Mononuclear cell (primary cell): ENCODE measurements around the gene PEX5L. TPM values are rescaled to one million over a fixed set of nuclear protein-coding genes. Genes with fewer than 3 reads are reported as not detected.
"Not testable (repeated sequence)": the region's sequence is repeated elsewhere in the genome, so short reads cannot be mapped to it uniquely, and the experiment has no call there.

Experiments
- H3K27me3 ChIP-seq: 2 replicates; pipeline ENCODE4 v1.6.0; 2011; ENCODE audit warnings: low read length, control low read depth; ENCODE audit not compliant: insufficient read depth
- H3K4me1 ChIP-seq: 2 replicates; pipeline ENCODE4 v1.5.1; 2011; ENCODE audit warnings: mild to moderate bottlenecking, low read length, control low read depth; ENCODE audit not compliant: insufficient read depth
- H3K4me3 ChIP-seq: 2 replicates; pipeline ENCODE4 v1.5.1; 2011; ENCODE audit warnings: mild to moderate bottlenecking, low read length, moderate library complexity
- H3K9me3 ChIP-seq: 2 replicates; pipeline ENCODE4 v1.5.1; 2011; ENCODE audit warnings: low read depth, mild to moderate bottlenecking, control low read depth, low read length
- total RNA-seq: library from RNA; depleted of rRNA; stranded (reverse); fragments of >200 nt; gene quantifications from one replicate; pipeline ENCODE4 v1.2.3, GENCODE V29; 2012

PEX5L gene
- total RNA-seq, 1 donor = not detected

- Histone ChIP-seq H3K27me3 (no peaks in the 10 kb centered on the region), H3K9me3 (no peaks in the 10 kb centered on the region), H3K4me1 (no peaks in the 10 kb centered on the region), H3K4me3 (no peak overlapping the region)
Observed at GRCh38 chr3:179791793-179792192, 244.9 kb downstream of the PEX5L start.

GRCh38 chr3:179788996-179789395, 247.7 kb downstream of the PEX5L start:
- Histone ChIP-seq H3K4me1 (no peaks in the 10 kb centered on the region), H3K27me3 (no peaks in the 10 kb centered on the region), H3K9me3 (no peaks in the 10 kb centered on the region), H3K4me3 (no peak overlapping the region)

- H3K27me3 ChIP-seq, H3K9me3 ChIP-seq, H3K4me3 ChIP-seq, H3K4me1 ChIP-seq: not testable (repeated sequence)
Observed at GRCh38 chr3:179782841-179783240, 253.9 kb downstream of the PEX5L start.

- H3K9me3 ChIP-seq = no peaks in the 10 kb centered on the region
- H3K27me3 ChIP-seq = no peaks in the 10 kb centered on the region
- no peak overlapping the region for H3K4me3 ChIP-seq
- no peaks in the 10 kb centered on the region for H3K4me1 ChIP-seq
Observed at GRCh38 chr3:179775416-179776122, 261.2 kb downstream of the PEX5L start.

GRCh38 chr3:179772297-179772696, 264.4 kb downstream of the PEX5L start:
- no peaks in the 10 kb centered on the region for H3K4me1 ChIP-seq
- H3K4me3 ChIP-seq = no peak overlapping the region
- H3K27me3 ChIP-seq = no peaks in the 10 kb centered on the region
- H3K9me3 ChIP-seq = no peaks in the 10 kb centered on the region

- Histone ChIP-seq H3K4me3 (no peak overlapping the region), H3K4me1 (no peaks in the 10 kb centered on the region), H3K27me3 (no peaks in the 10 kb centered on the region), H3K9me3 (no peaks in the 10 kb centered on the region)
Observed at GRCh38 chr3:179771797-179772196, 264.9 kb downstream of the PEX5L start.

GRCh38 chr3:179769411-179770247, 267.1 kb downstream of the PEX5L start:
- Histone ChIP-seq H3K4me1 (no peaks in the 10 kb centered on the region), H3K27me3 (no peaks in the 10 kb centered on the region), H3K9me3 (no peaks in the 10 kb centered on the region), H3K4me3 (no peak overlapping the region)

- Histone ChIP-seq H3K9me3 (no peaks in the 10 kb centered on the region), H3K4me1 (no peaks in the 10 kb centered on the region), H3K4me3 (no peak overlapping the region), H3K27me3 (no peaks in the 10 kb centered on the region)
Observed at GRCh38 chr3:179768080-179768479, 268.7 kb downstream of the PEX5L start.

- no peak overlapping the region for H3K4me3 ChIP-seq
- H3K27me3 ChIP-seq = no peaks in the 10 kb centered on the region
- no peaks in the 10 kb centered on the region for H3K9me3 ChIP-seq
- H3K4me1 ChIP-seq = no peaks in the 10 kb centered on the region
Observed at GRCh38 chr3:179766416-179767133, 270.2 kb downstream of the PEX5L start.

- no peak overlapping the region for H3K4me3 ChIP-seq
- no peaks in the 10 kb centered on the region for H3K9me3 ChIP-seq
- H3K27me3 ChIP-seq = no peaks in the 10 kb centered on the region
- no peaks in the 10 kb centered on the region for H3K4me1 ChIP-seq
Observed at GRCh38 chr3:179765396-179765795, 271.3 kb downstream of the PEX5L start.

GRCh38 chr3:179760944-179761343, 275.8 kb downstream of the PEX5L start:
- Histone ChIP-seq H3K4me3 (no peak overlapping the region), H3K27me3 (no peaks in the 10 kb centered on the region), H3K9me3 (no peaks in the 10 kb centered on the region), H3K4me1 (no peaks in the 10 kb centered on the region)

GRCh38 chr3:179750720-179751328, 285.9 kb downstream of the PEX5L start:
- H3K27me3 ChIP-seq = no peaks in the 10 kb centered on the region
- no peaks in the 10 kb centered on the region for H3K9me3 ChIP-seq
- no peaks in the 10 kb centered on the region for H3K4me1 ChIP-seq
- no peak overlapping the region for H3K4me3 ChIP-seq

GRCh38 chr3:179745716-179746115, 291.0 kb downstream of the PEX5L start:
- Histone ChIP-seq H3K4me1 (no peaks in the 10 kb centered on the region), H3K9me3 (no peaks in the 10 kb centered on the region), H3K4me3 (no peak overlapping the region), H3K27me3 (no peaks in the 10 kb centered on the region)

GRCh38 chr3:179745079-179745478, 291.7 kb downstream of the PEX5L start:
- H3K4me3 ChIP-seq = no peak overlapping the region
- no peaks in the 10 kb centered on the region for H3K9me3 ChIP-seq
- no peaks in the 10 kb centered on the region for H3K27me3 ChIP-seq
- no peaks in the 10 kb centered on the region for H3K4me1 ChIP-seq
